ENCODE results near the gene TBC1D16. TPM values are rescaled to one million over a fixed set of nuclear protein-coding genes. Genes with fewer than 3 reads are reported as not detected.

Gene TBC1D16
- total RNA-seq, 1 donor, result 37.8 TPM

DNA sequence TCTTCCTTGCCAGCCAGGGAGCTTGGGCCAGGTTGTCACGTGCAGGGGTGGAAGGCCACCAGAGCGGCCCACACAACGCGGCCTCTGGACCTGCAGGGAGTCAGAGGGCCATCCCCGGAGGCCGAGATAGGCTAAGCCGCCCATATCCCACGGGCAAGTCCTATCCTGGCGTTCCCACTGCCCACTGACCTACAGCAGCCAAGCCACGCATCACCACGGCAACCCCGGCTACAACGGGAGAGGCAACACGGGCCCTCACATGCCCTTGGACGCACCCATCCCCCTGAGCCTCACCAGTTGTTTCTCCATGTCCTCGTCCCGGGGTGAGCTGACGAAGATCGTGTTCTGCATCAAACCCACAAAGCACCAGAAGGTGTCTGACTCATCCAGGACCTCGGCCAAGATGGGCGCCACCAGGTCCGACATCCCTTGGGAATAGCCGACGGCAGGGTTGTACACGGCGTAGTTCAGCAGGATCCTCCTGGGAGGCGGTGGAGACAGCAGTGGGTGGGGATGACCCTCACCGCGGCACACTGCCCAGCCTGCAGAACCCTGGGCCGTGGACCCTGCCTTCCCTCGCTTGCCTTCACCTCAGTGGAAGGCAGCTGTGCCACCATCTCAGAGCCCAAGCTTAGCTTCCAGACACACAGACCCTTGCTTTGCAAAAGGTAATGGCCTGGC, 88.2 kb downstream of the TBC1D16 start:
- H3K4me3 ChIP-seq (ENCODE audit: low read depth, low read length), result no peak overlapping the region
- no peak for DNase-seq (ENCODE audit: low read depth)
- TF ChIP-seq CTCF (IDR thresholded peaks at IDR 0.05; ENCODE audit: insufficient read depth, low read length), result no peak

GRCh38 chr17:79946352-79947231, 89.1 kb downstream of the TBC1D16 start:
- no peak overlapping the region for H3K4me3 ChIP-seq (ENCODE audit: low read depth, low read length)
- DNase-seq (ENCODE audit: low read depth), result no peak
- no peak for TF ChIP-seq CTCF (IDR thresholded peaks at IDR 0.05; ENCODE audit: insufficient read depth, low read length)

DNA sequence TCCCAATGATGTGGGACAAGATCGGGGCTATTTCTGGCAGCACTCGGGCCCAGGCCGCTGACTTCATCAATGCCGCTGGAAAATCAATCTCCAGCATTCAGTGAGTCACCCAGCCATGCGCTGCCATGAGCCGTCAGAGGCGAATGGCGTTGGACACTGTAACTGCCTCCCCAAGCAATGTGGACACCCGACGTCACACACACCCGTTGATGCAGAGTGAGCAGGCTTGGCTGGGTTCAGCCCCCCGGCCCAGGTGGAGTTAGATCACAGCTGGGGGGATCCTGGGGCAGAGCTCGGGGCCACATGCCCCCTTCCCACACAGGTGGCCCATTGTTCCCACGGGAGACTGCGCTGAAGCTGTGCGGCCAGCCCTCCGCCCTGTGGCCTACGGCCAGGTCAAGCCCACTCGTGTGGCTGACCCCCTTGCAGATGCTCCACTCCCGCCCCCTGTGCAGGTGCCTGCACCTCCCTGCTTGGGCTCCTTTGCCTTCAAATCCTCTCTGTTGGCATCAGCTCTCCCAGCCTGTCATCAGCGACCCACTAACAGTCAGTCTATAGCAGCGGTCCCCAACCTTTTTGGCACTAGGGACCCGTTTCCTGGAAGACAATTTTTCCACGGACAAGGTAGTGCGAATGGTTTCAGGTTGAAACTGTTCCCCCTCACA, 89.9 kb downstream of the TBC1D16 start:
- TF ChIP-seq CTCF (IDR thresholded peaks at IDR 0.05; ENCODE audit: insufficient read depth, low read length), result no peak
- DNase-seq (ENCODE audit: low read depth), result no peak

DNA sequence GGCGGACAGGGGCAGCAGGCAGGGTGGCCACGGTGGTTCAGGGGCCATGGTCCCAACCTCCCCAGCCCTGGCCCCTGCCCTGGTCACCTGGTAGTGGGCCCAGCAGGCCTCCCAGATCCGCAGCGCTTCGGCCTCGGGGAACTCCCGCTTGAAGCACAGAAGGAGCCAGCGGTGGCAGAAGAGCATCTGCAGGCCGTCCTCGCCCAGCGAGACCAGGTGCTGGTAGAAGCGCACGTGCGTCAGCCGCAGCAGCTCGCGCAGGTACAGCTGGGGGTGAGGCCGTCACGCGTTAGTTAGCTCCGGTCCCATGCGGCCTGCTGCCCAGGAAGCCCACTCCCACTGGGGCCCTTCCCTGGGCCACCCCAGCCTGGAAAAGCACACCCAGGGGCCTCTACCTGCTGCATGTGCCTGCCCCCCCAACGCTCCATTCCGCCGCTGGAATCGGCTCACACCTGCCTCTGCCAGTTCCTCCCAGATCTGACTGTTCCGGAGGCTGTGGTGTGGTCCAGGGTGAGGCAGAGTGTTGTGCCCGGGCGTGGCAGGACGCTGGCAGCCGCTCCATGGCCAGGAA, 90.8 kb downstream of the TBC1D16 start:
- no peak for DNase-seq (ENCODE audit: low read depth)
- TF ChIP-seq CTCF (IDR thresholded peaks at IDR 0.05; ENCODE audit: insufficient read depth, low read length), result no peak
- H3K4me3 ChIP-seq (ENCODE audit: low read depth, low read length), result no peak overlapping the region

More for the DNA sequence above, 89.9 kb downstream of the TBC1D16 start:
- H3K4me3 ChIP-seq (ENCODE audit: low read depth, low read length), result no peak overlapping the region

DNA sequence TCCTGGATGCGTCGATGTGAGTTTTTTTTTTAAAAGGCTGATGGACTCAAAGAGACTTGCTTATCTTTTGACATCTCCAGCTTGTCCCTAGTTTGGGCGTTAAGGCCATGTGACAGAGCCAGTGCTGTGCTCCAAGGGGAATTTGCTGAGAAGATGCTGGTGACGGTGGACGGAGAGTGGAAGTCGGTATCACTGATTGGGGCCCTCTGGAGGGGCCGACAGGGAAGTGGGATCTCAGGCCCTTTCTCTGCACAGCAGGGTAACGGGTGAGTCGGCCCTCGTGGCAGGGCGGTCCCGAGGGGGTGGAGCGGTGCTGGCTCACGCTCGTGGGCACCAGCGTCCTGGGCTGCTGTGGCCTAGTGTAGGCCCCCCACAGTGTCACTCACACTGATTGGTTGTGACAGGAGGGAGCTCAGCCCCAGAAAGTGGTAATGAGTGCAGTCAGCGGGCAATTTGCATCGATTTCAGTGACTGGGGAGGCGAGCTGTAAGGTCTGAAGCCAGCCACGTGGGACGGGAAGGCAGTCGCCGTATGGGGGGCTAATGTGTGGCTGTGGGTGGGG, 91.3 kb downstream of the TBC1D16 start:
- no peak overlapping the region for H3K4me3 ChIP-seq (ENCODE audit: low read depth, low read length)
- no peak for DNase-seq (ENCODE audit: low read depth)
- no peak for TF ChIP-seq CTCF (IDR thresholded peaks at IDR 0.05; ENCODE audit: insufficient read depth, low read length)

Measured in fibroblast of the aortic adventitia (primary cell).